ENCODE data around the gene NFKBIZ.

The NFKBIZ gene

GRCh38 chr3:101809178-101810021, 39.9 kb upstream of the NFKBIZ start:
- Histone ChIP-seq H2BK5ac (ENCODE audit: low read depth, low read length, poor library complexity, severe bottlenecking) (no peak overlapping the region), H4K91ac (ENCODE audit: low read length) (no peak overlapping the region), H3K4ac (ENCODE audit: low read depth in 1 of 2, low read length in 2 of 2) (no peak overlapping the region), H2BK12ac (ENCODE audit: low read length in 2 of 2) (no peak overlapping the region), H3K27me3 (ENCODE audit: control insufficient read depth in 1 of 2, insufficient read depth in 1 of 2, low read length in 2 of 2) (no peaks in the 10 kb centered on the region), H2BK120ac (ENCODE audit: low read depth, low read length) (no peak overlapping the region), H3K23ac (ENCODE audit: low read length in 2 of 2) (no peak overlapping the region), H3K9ac (ENCODE audit: low read length) (peak overlapping the region; percentile 54), H3K18ac (ENCODE audit: low read depth in 1 of 2, low read length in 2 of 2) (no peak overlapping the region), H2BK15ac (ENCODE audit: low read depth, poor library complexity, severe bottlenecking) (no peak overlapping the region), H3K9me3 (ENCODE audit: control insufficient read depth, low read length) (no peaks in the 10 kb centered on the region), H3K79me1 (replicated peaks; ENCODE audit: low read length, poor library complexity, severe bottlenecking) (peaks cover 12% of the 10 kb centered on the region), H3K4me1 (ENCODE audit: control insufficient read depth, insufficient read depth, low read depth, low read length) (peaks cover 3% of the 10 kb centered on the region), H3K14ac (ENCODE audit: low read length in 2 of 2) (no peak overlapping the region), H2AFZ (ENCODE audit: low read depth, low read length) (no peak overlapping the region), H3K27ac (ENCODE audit: low read length, poor library complexity, severe bottlenecking) (no peak overlapping the region), H2AK5ac (ENCODE audit: low read length, severe bottlenecking) (no peak overlapping the region), H3K36me3 (ENCODE audit: control insufficient read depth in 1 of 2, insufficient read depth in 2 of 2, low read depth in 1 of 2, low read length in 2 of 2) (peaks cover 6 to 8% of the 10 kb centered on the region in 2 experiments), H4K8ac (ENCODE audit: low read length) (no peak overlapping the region), H3K4me2 (ENCODE audit: low read length, poor library complexity, severe bottlenecking) (no peak overlapping the region), H3K4me3 (ENCODE audit: insufficient read depth in 1 of 2, low read depth in 1 of 2, low read length in 2 of 2) (no peak overlapping the region)
- DNase-seq, result peak; percentile 63

- no peaks in the 10 kb centered on the region for H3K9me3 ChIP-seq (ENCODE audit: control insufficient read depth, low read length)
- no peak overlapping the region for H3K23ac ChIP-seq (ENCODE audit: low read length in 2 of 2)
Observed at GRCh38 chr3:101810022-101810418, 39.3 kb upstream of the NFKBIZ start.

GRCh38 chr3:101811875-101812274, 37.4 kb upstream of the NFKBIZ start:
- Histone ChIP-seq H2BK12ac (ENCODE audit: low read length in 2 of 2) (no peak overlapping the region), H2BK15ac (ENCODE audit: low read depth, poor library complexity, severe bottlenecking) (no peak overlapping the region), H4K91ac (ENCODE audit: low read length) (no peak overlapping the region), H3K18ac (ENCODE audit: low read depth in 1 of 2, low read length in 2 of 2) (no peak overlapping the region), H2BK5ac (ENCODE audit: low read depth, low read length, poor library complexity, severe bottlenecking) (no peak overlapping the region), H2BK120ac (ENCODE audit: low read depth, low read length) (no peak overlapping the region), H3K4me3 (ENCODE audit: insufficient read depth in 1 of 2, low read depth in 1 of 2, low read length in 2 of 2) (no peak overlapping the region), H3K9ac (ENCODE audit: low read length) (no peak overlapping the region), H2AK5ac (ENCODE audit: low read length, severe bottlenecking) (no peak overlapping the region), H3K4me2 (ENCODE audit: low read length, poor library complexity, severe bottlenecking) (no peak overlapping the region), H3K9me3 (ENCODE audit: control insufficient read depth, low read length) (no peaks in the 10 kb centered on the region), H3K14ac (ENCODE audit: low read length in 2 of 2) (no peak overlapping the region), H3K27ac (ENCODE audit: low read length, poor library complexity, severe bottlenecking) (no peak overlapping the region), H3K4ac (ENCODE audit: low read depth in 1 of 2, low read length in 2 of 2) (no peak overlapping the region), H3K4me1 (ENCODE audit: control insufficient read depth, insufficient read depth, low read depth, low read length) (peaks cover 4% of the 10 kb centered on the region), H3K36me3 (ENCODE audit: control insufficient read depth in 1 of 2, insufficient read depth in 2 of 2, low read depth in 1 of 2, low read length in 2 of 2) (peaks cover 5 to 8% of the 10 kb centered on the region in 2 experiments), H3K79me1 (replicated peaks; ENCODE audit: low read length, poor library complexity, severe bottlenecking) (peaks cover 10% of the 10 kb centered on the region), H3K23ac (ENCODE audit: low read length in 2 of 2) (no peak overlapping the region), H3K27me3 (ENCODE audit: control insufficient read depth in 1 of 2, insufficient read depth in 1 of 2, low read length in 2 of 2) (no peaks in the 10 kb centered on the region), H2AFZ (ENCODE audit: low read depth, low read length) (no peak overlapping the region), H4K8ac (ENCODE audit: low read length) (no peak overlapping the region)
- DNase-seq, result no peak
- WGBS, result 83% methylated on average over 1 of the region's 2 CpGs

More at GRCh38 chr3:101810022-101810418, 39.3 kb upstream of the NFKBIZ start:
- Histone ChIP-seq H2BK15ac (ENCODE audit: low read depth, poor library complexity, severe bottlenecking) (no peak overlapping the region), H2BK12ac (ENCODE audit: low read length in 2 of 2) (no peak overlapping the region), H3K18ac (ENCODE audit: low read depth in 1 of 2, low read length in 2 of 2) (no peak overlapping the region), H2BK120ac (ENCODE audit: low read depth, low read length) (no peak overlapping the region), H2AFZ (ENCODE audit: low read depth, low read length) (no peak overlapping the region), H4K91ac (ENCODE audit: low read length) (no peak overlapping the region), H3K27ac (ENCODE audit: low read length, poor library complexity, severe bottlenecking) (no peak overlapping the region), H3K14ac (ENCODE audit: low read length in 2 of 2) (no peak overlapping the region), H3K4me2 (ENCODE audit: low read length, poor library complexity, severe bottlenecking) (no peak overlapping the region), H2BK5ac (ENCODE audit: low read depth, low read length, poor library complexity, severe bottlenecking) (no peak overlapping the region), H3K9ac (ENCODE audit: low read length) (peak overlapping the region; percentile 54), H3K4ac (ENCODE audit: low read depth in 1 of 2, low read length in 2 of 2) (no peak overlapping the region), H2AK5ac (ENCODE audit: low read length, severe bottlenecking) (no peak overlapping the region), H3K4me1 (ENCODE audit: control insufficient read depth, insufficient read depth, low read depth, low read length) (peaks cover 5% of the 10 kb centered on the region), H3K36me3 (ENCODE audit: control insufficient read depth in 1 of 2, insufficient read depth in 2 of 2, low read depth in 1 of 2, low read length in 2 of 2) (peaks cover 6 to 8% of the 10 kb centered on the region in 2 experiments), H3K4me3 (ENCODE audit: insufficient read depth in 1 of 2, low read depth in 1 of 2, low read length in 2 of 2) (no peak overlapping the region), H3K79me1 (replicated peaks; ENCODE audit: low read length, poor library complexity, severe bottlenecking) (peaks cover 12% of the 10 kb centered on the region), H3K27me3 (ENCODE audit: control insufficient read depth in 1 of 2, insufficient read depth in 1 of 2, low read length in 2 of 2) (no peaks in the 10 kb centered on the region), H4K8ac (ENCODE audit: low read length) (no peak overlapping the region)
- DNase-seq, result peak; percentile 19

- Histone ChIP-seq H2BK5ac (ENCODE audit: low read depth, low read length, poor library complexity, severe bottlenecking) (no peak overlapping the region), H2BK12ac (ENCODE audit: low read length in 2 of 2) (peak overlapping the region in 1 of 2 experiments; percentile 89), H3K9me3 (ENCODE audit: control insufficient read depth, low read length) (no peaks in the 10 kb centered on the region), H3K23ac (ENCODE audit: low read length in 2 of 2) (no peak overlapping the region), H3K27ac (ENCODE audit: low read length, poor library complexity, severe bottlenecking) (no peak overlapping the region), H2BK120ac (ENCODE audit: low read depth, low read length) (no peak overlapping the region), H4K8ac (ENCODE audit: low read length) (peak overlapping the region; percentile 7), H3K4me2 (ENCODE audit: low read length, poor library complexity, severe bottlenecking) (no peak overlapping the region), H3K14ac (ENCODE audit: low read length in 2 of 2) (no peak overlapping the region), H3K9ac (ENCODE audit: low read length) (no peak overlapping the region), H2AFZ (ENCODE audit: low read depth, low read length) (no peak overlapping the region), H3K4me3 (ENCODE audit: insufficient read depth in 1 of 2, low read depth in 1 of 2, low read length in 2 of 2) (no peak overlapping the region), H3K79me1 (replicated peaks; ENCODE audit: low read length, poor library complexity, severe bottlenecking) (peaks cover 14% of the 10 kb centered on the region), H3K27me3 (ENCODE audit: control insufficient read depth in 1 of 2, insufficient read depth in 1 of 2, low read length in 2 of 2) (no peaks in the 10 kb centered on the region), H2BK15ac (ENCODE audit: low read depth, poor library complexity, severe bottlenecking) (no peak overlapping the region), H3K36me3 (ENCODE audit: control insufficient read depth in 1 of 2, insufficient read depth in 2 of 2, low read depth in 1 of 2, low read length in 2 of 2) (peaks cover 8 to 12% of the 10 kb centered on the region in 2 experiments), H2AK5ac (ENCODE audit: low read length, severe bottlenecking) (peak overlapping the region; percentile 90), H4K91ac (ENCODE audit: low read length) (peak overlapping the region; percentile 50), H3K4ac (ENCODE audit: low read depth in 1 of 2, low read length in 2 of 2) (no peak overlapping the region), H3K4me1 (ENCODE audit: control insufficient read depth, insufficient read depth, low read depth, low read length) (peaks cover 4% of the 10 kb centered on the region), H3K18ac (ENCODE audit: low read depth in 1 of 2, low read length in 2 of 2) (no peak overlapping the region)
- DNase-seq, result no peak
Observed at GRCh38 chr3:101812895-101813294, 36.4 kb upstream of the NFKBIZ start.

Measured in mesenchymal stem cell (in vitro differentiated cells and primary cell).